DMS114 treated with DMSO at 0.1 percent for 48 hours (cell line): ENCODE results near the gene TRAIP.
A peak's percentile ranks its signal among the peaks of the same experiment; 100 is the strongest.
"Not testable (repeated sequence)": the region's sequence is repeated elsewhere in the genome, so short reads cannot be mapped to it uniquely, and the experiment has no call there.

Experiments used
- DNase-seq: peaks from one replicate; lab custom pipeline; 2025; ENCODE audit not compliant: unreplicated experiment; lab: John Stamatoyannopoulos, UW

TRAIP gene, protein sequence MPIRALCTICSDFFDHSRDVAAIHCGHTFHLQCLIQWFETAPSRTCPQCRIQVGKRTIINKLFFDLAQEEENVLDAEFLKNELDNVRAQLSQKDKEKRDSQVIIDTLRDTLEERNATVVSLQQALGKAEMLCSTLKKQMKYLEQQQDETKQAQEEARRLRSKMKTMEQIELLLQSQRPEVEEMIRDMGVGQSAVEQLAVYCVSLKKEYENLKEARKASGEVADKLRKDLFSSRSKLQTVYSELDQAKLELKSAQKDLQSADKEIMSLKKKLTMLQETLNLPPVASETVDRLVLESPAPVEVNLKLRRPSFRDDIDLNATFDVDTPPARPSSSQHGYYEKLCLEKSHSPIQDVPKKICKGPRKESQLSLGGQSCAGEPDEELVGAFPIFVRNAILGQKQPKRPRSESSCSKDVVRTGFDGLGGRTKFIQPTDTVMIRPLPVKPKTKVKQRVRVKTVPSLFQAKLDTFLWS

DNA sequence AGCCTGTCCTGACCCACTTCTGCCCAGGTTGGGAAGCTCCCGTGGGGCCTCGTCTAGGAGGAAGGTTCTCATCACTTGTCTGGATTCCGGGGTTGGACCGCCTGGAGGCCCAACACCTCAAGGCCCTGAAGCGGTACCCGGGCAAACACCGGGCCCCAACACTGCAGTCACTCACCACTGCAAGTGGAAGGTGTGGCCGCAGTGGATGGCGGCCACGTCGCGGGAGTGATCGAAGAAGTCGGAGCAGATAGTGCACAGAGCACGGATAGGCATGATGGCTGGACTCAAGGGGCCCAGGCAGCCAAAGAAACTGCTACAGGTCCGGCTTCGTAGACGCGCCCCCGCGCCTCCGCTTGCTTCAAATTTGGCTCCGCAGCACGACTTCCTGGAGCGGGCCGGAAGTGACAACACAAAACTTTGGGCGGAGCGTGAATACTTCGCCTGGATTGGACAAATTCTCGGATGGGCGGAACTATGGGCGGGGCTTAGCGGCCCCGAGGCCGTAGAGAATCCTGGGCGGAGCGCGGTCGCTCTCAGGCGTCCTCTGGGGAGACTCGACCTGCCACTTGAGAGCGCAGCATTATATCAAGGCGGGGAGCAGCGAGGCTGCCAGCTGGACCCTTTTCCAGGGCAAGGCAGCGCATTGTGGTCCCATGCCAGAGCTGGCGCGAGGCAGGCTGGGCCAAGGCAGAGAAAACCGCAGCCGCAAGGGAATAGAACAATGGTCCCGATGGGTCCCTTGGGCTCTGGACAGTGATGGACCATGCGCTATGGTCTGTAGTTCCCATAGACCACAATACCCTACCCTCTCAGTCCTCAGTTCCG is at the start of gene TRAIP:
TSS of gene TRAIP (minus strand) at position 384 of the 825 bp plus-strand sequence. CDS start at position 273, 111 bp downstream.
- peak; percentile 83 for DNase-seq

- not testable (repeated sequence) for DNase-seq
These were observed 48.1 kb upstream of the TRAIP start for GRCh38 chr3:49904448-49904847.

- DNase-seq: no peak
These were observed 47.4 kb upstream of the TRAIP start, which contains the start of gene MST1R for GRCh38 chr3:49903451-49904424. TSS of gene MST1R (minus strand) at chr3:49903873. CDS start at chr3:49903609, 264 bp downstream.

GRCh38 chr3:49902511-49903345 is 46.4 kb upstream of the TRAIP start:
- no peak for DNase-seq

GRCh38 chr3:49901366-49902339 is 45.3 kb upstream of the TRAIP start:
- DNase-seq: no peak

DNA sequence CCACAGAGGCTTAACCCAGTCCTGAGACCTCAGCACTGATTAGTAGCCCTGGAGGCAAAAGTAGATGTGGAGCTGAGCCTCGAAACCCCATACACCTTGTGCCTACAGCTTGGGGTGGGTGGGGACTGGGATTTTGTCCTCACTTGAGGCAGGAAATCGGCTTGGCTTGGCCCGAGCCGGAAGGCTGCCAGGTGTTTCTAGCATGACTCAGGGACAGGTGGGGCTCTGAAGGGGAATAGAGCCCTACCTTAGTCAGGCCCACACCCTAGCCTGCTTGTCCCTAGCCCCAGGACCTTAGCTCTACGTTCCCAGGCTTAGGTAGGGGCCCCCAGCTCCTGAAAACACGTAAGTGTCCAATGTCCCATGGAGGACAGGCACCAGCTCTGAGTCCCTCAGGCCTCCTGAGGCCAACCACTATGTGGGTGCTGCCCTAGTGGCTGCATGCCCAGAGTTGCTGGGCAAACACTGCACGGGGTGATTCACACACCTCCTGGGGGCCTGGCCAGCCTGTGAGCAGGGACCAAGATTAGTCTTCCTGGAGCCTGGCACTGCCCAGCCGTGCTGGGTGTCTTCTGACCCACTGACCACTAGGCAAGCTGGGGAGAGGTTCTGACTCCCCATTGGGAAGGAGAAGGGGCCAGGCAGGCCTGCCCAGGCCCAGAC is 44.3 kb upstream of the TRAIP start:
- no peak for DNase-seq

- DNase-seq: no peak
These were observed 43.5 kb upstream of the TRAIP start for GRCh38 chr3:49899815-49900214.

DNA sequence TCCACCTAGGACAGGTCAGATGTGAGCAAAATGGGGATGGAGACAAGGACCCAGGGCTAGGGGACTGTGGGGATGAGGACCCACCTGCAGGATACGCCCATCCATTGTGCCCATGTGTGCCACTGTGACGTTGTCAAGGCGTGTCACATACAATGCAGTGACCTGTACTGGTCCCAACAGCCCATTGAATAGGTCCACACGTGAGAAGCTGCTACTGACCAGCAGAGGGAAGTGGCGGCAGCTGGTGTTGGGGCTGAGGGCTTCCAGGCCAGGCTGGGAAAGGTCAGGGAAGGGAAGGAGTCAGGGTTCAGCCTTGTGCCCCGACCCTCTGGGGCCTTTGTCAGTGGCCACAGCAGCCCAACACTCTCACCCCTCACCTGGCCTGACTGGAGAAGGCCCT is 42.6 kb upstream of the TRAIP start:
- no peak for DNase-seq

GRCh38 chr3:49896345-49896744 is 40.0 kb upstream of the TRAIP start:
- no peak for DNase-seq

DNA sequence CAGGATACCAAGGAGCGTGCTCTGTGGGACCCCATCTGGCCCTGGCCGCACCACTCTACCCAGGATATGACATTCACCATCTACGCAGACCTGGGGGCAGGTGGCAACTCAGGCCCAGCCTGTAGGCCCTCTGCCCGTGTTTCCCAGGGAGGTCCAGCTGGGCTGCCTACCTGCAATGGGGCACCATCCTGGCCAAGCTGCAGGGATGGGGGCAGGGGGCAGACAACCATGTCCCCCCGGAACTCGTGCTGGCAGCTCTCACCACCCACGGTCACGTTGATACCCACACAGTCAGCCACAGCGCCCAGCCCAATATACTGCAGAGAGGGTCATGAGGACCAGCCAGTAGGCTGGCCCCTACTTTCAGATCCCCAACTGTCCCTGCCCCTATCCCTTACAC is 39.4 kb upstream of the TRAIP start:
- no peak for DNase-seq

DNA sequence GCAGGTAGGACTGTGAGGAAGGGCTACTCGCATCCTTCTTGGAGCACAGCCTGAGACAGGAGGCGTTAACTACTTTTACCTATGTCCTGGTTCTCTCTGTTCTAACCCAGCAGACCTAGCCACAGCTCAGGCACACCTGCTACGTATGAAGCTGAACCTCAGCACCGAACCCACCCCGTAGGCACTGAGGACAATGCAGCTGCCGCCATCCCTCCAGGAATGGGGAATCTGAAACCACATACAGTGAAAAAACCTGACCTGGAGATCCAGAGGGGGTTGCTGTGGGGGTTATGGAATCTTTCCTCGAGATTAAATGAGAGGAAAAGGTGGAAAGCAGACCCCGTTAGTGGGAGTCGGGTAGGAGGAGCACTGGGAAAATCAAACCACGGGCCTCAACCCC is 32.9 kb upstream of the TRAIP start:
- no peak for DNase-seq

GRCh38 chr3:49886922-49887265 is 30.5 kb upstream of the TRAIP start:
- DNase-seq: no peak

GRCh38 chr3:49883998-49884397 is 27.6 kb upstream of the TRAIP start:
- DNase-seq: no peak

DNA sequence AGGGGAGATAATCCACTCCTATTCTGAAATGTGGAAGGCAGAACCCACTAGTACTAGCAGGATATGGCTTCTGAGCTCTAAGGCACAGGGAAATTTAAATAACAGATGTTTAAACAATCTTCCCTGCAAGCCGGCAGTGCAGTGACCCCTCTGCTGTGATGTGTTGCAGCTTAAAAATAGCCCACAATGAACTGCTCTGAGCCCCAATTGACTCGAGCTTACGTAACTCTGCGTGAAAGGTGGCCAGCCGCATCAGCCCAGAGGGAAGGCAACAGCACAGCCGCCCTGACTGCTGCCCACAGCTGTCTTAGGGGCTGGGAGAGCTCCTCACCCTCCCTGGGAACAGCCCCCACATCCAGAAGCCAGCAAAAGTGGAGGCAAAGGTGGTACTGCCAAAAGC is 25.8 kb upstream of the TRAIP start:
- DNase-seq: no peak

- no peak for DNase-seq
These were observed 24.4 kb upstream of the TRAIP start for GRCh38 chr3:49880581-49881315.

- DNase-seq: no peak
These were observed 23.4 kb upstream of the TRAIP start for GRCh38 chr3:49879721-49880120.

GRCh38 chr3:49878686-49879085 is 22.3 kb upstream of the TRAIP start:
- no peak for DNase-seq

GRCh38 chr3:49877716-49878115 is 21.4 kb upstream of the TRAIP start:
- no peak for DNase-seq
